ENCODE data around the gene KRT75.

DNA sequence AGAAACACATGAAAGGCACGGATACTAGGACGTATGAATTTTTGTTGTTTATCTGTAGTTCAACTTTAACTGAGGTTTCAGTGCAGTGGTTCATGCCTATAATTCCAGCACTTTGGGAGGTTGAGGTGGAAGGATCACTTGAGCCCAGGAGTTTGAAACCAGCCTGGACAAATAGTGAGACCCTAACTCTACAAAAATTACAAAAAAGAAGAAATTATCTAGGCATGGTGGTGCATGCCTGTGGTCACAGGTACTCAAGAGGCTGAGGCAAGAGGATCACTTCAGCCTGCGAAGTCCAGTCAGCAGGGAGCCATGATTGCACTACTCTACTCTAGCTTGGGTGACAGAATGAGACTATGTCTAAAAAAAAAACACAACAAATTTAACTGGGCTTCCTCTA, 9.8 kb upstream of the KRT75 start:
- TF ChIP-seq, protein P1, sequence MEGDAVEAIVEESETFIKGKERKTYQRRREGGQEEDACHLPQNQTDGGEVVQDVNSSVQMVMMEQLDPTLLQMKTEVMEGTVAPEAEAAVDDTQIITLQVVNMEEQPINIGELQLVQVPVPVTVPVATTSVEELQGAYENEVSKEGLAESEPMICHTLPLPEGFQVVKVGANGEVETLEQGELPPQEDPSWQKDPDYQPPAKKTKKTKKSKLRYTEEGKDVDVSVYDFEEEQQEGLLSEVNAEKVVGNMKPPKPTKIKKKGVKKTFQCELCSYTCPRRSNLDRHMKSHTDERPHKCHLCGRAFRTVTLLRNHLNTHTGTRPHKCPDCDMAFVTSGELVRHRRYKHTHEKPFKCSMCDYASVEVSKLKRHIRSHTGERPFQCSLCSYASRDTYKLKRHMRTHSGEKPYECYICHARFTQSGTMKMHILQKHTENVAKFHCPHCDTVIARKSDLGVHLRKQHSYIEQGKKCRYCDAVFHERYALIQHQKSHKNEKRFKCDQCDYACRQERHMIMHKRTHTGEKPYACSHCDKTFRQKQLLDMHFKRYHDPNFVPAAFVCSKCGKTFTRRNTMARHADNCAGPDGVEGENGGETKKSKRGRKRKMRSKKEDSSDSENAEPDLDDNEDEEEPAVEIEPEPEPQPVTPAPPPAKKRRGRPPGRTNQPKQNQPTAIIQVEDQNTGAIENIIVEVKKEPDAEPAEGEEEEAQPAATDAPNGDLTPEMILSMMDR (IDR thresholded peaks at IDR 0.05): no peak
- TF ChIP-seq POLR2AphosphoS5 (IDR thresholded peaks at IDR 0.05): no peak
- TF ChIP-seq POLR2A (IDR thresholded peaks at IDR 0.05): no peak
- no peak for TF ChIP-seq EP300 (IDR thresholded peaks at IDR 0.05)
